Vagina (tissue), 2 donors: Measurements from ENCODE around the gene MFSD8.

Source experiments
- CTCF ChIP-seq, 3 experiments: fragments of 450-650 bp in 2 of 3; fragments of 200-600 bp in 1 of 3; sonication (generic) in 1 of 3; IDR thresholded peaks; one replicate each; pipeline ENCODE4 v1.5.1; 2017 to 2019; ENCODE audit warnings: antibody characterized with exemption in 3 of 3, mild to moderate bottlenecking in 2 of 3, moderate library complexity in 2 of 3
- POLR2AphosphoS5 ChIP-seq, 2 donors: sonication (generic); formaldehyde crosslinking; IDR thresholded peaks; one replicate each; pipeline ENCODE4 v1.9.0; 2017; ENCODE audit warnings: antibody characterized with exemption in 2 of 2, mild to moderate bottlenecking in 2 of 2, low read depth in 1 of 2; ENCODE audit not compliant: insufficient read depth in 1 of 2

GRCh38 chr4:127888559-127888958 is 76.4 kb downstream of the MFSD8 start:
- TF ChIP-seq POLR2AphosphoS5 (IDR thresholded peaks at IDR 0.05; ENCODE audit: insufficient read depth in 1 of 2, low read depth in 1 of 2) (no peak), CTCF (IDR thresholded peaks at IDR 0.05) (no peak)
